Hepatocyte (in vitro differentiated cells): Measurements from ENCODE around the gene OPRL1.

Source experiments
- EZH2 ChIP-seq: fragments of 200-600 bp; sonication (generic); IDR thresholded peaks from 2 replicates; pipeline ENCODE4 v1.6.1; 2016; ENCODE audit warnings: antibody characterized with exemption, mild to moderate bottlenecking, borderline replicate concordance
- EZH2phosphoT487 ChIP-seq: fragments of 200-600 bp; sonication (generic); IDR thresholded peaks from one replicate; pipeline ENCODE4 v1.6.1; 2018; ENCODE audit warnings: antibody characterized with exemption, mild to moderate bottlenecking, low read depth, moderate library complexity; ENCODE audit not compliant: unreplicated experiment, severe bottlenecking
- TF ChIP-seq, protein P1 (sequence below): fragments of 200-600 bp; sonication (generic); IDR thresholded peaks from 2 replicates; pipeline ENCODE4 v1.5.1; 2016; ENCODE audit warnings: antibody characterized with exemption, mild to moderate bottlenecking; ENCODE audit not compliant: poor library complexity

DNA sequence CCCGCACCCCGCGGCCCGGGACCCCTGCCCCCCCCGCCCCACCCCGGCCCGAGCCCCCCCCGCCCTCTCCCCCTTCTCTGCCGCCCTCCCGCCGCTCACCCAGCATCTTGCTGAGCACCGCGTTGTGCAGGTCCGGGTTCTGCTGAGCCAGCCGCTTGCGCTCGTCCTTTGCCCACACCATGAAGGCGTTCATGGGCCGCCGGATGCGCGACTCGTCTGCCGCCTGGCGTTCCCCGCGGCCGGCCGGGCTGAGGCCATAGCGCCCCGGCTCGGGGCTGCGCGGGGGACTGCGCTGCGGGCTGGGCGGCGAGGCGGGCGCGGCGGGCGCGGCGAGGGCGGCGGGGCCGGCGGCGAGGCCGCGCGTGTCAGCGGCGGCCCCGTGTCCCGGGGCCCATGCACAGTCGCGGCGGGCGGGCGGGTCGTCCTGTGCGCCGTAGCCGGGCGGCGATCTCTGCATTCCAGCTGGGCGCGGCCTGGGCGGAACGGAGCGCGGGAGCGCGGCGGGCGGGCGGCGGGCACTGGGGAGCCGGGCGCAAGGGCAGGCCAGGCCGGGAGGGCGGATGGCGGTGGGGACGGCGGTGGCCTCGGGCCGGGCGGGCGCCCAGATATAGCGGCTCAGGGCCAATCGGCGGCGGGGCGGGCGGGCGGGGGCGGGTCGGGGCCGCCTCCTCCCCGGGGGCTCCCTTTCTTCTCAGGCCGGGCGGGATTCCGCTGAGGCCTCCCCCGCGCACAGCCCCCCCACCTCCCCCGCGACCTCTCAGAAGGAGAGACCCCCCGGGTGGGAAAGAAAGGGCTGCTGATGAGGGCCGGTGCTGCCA is 30.6 kb upstream of the OPRL1 start, which contains the start of gene SOX18:
- TF ChIP-seq, protein P1, sequence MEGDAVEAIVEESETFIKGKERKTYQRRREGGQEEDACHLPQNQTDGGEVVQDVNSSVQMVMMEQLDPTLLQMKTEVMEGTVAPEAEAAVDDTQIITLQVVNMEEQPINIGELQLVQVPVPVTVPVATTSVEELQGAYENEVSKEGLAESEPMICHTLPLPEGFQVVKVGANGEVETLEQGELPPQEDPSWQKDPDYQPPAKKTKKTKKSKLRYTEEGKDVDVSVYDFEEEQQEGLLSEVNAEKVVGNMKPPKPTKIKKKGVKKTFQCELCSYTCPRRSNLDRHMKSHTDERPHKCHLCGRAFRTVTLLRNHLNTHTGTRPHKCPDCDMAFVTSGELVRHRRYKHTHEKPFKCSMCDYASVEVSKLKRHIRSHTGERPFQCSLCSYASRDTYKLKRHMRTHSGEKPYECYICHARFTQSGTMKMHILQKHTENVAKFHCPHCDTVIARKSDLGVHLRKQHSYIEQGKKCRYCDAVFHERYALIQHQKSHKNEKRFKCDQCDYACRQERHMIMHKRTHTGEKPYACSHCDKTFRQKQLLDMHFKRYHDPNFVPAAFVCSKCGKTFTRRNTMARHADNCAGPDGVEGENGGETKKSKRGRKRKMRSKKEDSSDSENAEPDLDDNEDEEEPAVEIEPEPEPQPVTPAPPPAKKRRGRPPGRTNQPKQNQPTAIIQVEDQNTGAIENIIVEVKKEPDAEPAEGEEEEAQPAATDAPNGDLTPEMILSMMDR = no peak
- TF ChIP-seq EZH2phosphoT487 = no peak
- TF ChIP-seq EZH2 = no peak
